Glomerular endothelial cell (primary cell): Measurements from ENCODE around the gene PADI1. TPM values are rescaled to one million over a fixed set of nuclear protein-coding genes. Genes with fewer than 3 reads are reported as not detected.

Experiments
- DNase-seq: peaks from one replicate; pipeline ENCODE4 v3.0.0-alpha.2; 2011; ENCODE audit warnings: low read depth, low spot score; ENCODE audit errors: extremely low read depth
- total RNA-seq: library from RNA; depleted of rRNA; stranded (reverse); fragments of >200 nt; gene quantifications from 2 replicates; pipeline ENCODE4 v1.2.3, GENCODE V29; 2015

The PADI1 gene
- total RNA-seq, 1 donor from 2014 or later = 0.18 TPM

DNA sequence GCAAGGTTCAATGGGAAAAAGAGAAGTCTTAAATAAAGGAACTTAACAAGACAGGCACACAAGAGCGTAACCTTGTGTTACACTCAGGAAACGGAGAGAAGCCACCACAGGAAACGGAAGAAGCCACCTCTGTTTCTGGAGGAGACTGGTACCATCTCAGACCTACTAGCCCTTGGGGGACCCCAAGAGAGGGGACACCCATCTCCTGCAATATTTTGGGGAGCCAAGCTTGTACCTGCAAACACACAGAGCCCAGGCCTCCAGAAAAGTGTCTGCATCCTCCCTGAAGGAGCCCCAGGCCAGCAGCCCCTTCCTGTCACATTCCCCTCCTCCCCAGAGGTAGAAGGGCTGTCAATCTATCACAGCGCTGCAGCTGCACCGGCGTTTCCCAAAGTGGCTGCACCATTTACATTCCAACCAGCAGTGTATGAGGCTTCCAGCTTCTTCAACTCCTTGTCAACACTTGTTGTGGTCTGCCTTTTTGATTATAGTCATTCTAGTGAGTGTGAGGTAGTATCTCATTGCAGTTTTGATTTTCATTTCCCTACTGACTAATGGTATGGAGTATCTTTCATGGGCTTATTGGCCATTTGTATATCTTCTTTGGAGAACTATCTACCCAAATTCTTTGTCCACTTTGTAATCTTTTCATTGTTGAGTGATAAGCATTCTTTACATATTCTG lies 23.0 kb upstream of the PADI1 start:
- DNase-seq = no peak

DNA sequence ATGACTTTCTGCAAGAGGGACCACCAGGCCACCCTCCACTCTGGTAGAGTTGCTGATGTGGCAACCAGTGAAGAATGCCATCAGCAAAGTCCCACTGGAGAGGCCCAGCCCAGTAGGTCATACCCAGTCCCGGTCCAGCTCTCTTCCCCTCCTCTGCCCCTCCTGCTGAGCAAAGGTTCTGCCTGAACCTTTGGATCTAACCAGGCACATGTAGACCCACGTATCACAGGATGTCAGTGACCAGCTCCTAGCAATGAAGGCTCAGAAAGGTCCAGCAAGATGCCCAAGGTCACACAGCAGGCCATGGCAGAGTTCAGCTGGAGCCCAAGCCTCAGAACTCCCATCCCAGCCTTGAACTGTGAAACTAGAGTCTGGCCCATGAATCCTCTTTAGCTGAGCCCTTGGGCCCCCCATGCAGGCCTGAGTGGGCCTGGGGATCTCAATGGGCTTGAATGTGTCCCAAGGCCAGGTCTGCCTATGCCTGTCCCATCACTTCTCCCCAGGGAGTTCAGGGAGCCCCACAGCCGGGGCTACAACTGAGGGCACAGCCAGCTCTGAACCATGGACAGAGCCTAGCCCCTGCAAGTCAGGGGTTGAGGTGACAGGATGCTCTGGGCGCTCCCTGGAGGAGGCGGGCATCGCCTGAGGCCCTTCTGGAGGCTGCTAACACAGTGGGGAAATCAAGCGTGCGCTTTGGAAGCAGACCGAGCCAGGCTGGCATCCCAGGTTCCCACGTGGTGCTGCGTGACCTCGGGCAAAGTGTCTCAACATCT lies 21.4 kb upstream of the PADI1 start:
- no peak for DNase-seq

DNA sequence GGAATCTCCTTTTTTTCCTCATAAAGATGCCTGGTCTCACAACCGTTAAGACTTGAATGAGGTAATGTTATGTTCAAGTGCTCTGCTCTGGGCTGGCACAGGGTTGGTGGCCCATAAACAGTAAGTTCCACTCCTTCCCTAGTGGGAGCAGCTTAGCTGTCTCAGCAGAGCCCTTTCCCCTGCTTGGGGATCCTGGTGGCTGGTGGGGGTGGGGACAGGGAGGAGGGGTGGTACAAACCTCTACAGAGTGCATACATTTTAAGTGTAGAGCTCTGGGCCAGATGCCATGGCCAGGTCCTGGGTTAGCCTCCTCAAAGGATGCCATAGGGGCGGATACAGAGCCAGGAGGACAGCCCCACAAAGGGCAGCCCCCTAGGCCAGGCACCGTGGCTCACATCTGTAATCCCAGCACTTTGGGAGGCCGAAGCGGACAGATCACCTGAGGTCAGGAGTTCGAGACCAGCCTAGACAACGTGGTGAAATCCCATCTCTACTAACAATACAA lies 20.7 kb upstream of the PADI1 start:
- no peak for DNase-seq

DNA sequence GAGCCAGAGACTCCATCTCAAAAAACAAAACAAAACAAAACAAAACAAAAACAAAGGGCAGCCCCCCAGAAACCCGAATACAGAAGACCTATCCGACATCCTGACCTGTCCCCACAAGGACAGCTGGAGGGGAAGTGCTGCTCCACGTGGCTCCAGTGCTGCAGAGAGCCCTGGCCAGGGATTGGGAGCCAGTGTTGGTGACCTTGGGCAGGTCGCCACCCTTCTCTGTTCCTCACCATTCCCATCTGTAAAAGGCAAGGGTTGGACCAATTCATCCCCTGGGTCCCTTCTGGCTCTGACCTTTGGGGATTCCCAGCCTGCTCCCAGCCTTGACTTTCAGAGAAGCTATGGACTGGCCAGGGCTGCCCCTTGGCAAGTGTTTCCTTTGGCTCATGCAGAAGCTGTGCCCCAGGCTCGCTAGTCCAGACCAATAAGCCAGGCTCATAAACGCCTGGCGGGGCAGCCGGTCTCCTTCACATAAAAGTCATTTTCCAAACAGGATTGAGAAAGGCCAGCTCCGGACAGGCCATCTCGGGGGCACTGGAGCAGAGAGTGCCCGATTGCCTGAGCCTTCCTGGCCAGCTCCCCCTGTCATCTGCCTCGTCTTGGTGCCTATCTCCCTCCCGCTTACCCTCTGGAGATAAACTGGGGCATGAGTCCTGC lies 20.0 kb upstream of the PADI1 start:
- DNase-seq = no peak

DNA sequence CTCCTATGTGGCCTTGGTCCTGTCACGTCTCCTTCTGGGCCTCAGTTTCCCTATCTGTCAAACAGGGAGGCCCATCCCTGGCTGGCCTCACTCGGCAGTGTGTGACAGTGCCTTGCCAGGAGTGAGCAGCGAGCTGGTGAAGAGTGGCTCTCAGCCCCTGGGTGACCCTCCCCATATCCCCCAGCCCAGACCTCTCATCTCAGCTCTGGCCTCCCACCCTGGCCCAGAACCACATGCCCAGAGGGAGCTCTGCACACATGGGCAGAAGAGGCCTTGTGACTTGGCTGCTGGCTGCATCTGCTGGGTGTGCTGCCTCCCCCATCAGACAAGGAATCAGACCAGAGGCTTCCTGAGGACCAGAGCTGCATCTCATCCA lies 19.5 kb upstream of the PADI1 start:
- no peak for DNase-seq

DNA sequence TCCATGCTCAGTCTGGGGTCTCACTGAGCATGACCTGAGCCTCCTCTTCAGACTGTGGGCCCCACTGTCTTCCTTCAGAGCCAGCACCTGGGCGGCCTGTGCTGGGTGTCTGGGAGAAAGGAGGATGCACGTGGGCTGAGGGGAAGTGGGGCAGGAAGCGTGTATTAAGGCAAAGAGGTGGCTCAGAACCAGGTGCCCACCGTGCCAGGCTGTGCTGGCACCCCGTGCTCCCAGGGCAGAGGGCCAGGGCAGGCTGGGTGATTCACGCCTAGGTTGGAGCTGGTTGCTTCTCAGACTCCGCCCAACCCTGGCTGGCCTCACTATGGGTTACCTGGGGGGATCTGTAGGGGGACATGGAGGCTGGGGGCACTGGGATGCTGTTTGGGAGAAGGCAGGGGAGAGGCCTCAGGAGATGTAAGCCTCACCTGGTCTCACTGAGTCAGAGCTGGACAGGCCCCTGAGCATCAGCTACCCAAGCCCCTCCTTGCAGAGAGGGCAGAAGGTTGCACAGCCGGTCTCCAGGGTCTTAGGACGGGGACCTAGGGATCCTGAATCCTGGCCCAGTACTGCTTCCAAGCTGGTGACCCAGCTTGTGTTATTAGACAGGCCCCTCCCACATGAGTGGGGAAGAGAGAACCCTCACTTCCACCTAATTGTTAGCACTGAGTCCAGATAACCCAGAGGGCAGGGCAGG lies 18.6 kb upstream of the PADI1 start:
- no peak for DNase-seq

DNA sequence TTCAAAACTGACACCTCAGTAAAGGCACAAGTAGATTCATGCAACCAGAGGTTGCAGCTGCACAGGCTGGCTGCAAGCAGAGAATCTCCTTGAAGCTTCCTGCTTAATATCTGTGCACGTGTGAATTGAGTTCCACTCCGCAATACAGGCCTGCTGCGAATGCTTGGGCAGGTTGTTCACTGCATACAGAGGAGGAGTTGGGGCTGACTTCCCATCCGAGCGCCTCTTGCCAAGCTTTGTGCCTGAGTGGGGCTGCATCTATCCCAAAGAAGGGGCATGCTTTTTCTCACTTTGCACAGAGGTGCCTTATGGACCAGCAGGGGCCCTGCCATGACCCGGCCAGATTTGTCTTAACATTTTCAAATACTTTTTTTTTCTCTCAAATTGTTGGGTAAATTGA lies 17.9 kb upstream of the PADI1 start:
- DNase-seq = no peak

DNA sequence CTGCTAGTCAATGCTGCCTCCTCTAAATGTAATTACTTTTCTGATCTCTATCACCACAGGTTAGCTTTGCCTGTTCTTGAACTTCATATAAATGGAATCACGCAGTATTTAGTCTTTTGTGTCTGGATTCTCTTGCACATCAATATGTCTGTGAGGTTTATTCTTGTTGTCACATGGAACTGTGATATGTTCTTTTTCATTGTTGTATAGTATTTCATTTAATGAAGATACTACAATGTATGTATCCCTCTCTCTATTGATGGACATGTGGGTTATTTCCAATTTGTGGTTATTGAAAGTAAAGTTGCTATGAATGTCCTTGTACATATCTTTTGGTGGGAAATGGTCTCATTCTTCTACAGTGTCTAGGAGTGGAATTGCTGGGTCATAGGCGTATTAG lies 16.7 kb upstream of the PADI1 start:
- no peak for DNase-seq

DNA sequence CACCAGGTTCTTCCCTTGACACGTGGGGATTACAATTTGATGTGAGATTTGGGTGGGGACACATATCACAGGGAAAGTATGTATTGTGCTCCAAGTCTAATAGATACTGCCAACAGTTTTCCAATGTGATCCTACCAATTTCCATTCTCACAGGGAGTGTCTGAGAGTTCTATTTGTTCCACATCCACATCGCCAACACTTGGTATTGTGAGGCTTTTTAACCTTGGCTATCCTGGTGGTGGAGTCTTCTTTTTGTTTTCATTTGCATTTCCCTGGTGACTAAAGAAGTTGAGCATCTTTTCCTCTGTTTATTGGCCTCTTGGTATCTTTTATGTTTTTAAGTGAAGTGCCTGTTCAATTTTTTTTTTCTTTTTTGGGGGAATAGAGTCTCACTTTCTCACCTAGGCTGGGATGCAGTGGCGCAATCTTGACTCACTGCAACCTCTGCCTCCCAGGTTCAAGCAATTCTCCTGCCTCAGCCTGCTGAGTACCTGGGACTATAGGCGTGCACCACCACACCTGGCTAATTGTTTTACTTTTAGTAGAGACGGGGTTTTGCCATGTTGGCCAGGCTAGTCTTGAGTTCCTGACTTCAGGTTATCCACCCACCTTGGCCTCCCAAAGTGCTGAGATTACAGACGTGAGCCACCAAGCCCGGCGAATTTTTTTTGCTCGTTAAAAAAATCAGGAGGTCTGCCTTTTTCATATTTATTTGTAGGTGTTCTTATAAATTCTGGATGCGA lies 15.9 kb upstream of the PADI1 start:
- no peak for DNase-seq

DNA sequence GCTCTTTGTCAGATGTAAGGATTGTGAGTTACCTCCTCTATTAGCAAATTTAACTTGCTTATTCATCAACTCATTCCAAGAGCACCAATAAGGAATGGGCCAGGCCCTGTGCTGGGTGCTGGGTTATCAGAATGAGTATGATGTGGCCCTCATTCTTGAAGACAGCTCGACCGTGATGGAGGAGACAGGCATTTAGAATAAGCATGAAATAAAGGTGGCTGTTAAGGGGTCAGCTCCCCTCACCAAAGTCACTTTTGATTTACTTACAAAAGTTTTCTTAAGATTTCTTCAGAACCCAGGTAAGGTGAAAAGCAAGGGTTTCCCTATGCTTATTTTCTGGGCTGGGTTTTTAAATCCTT lies 15.3 kb upstream of the PADI1 start:
- no peak for DNase-seq

DNA sequence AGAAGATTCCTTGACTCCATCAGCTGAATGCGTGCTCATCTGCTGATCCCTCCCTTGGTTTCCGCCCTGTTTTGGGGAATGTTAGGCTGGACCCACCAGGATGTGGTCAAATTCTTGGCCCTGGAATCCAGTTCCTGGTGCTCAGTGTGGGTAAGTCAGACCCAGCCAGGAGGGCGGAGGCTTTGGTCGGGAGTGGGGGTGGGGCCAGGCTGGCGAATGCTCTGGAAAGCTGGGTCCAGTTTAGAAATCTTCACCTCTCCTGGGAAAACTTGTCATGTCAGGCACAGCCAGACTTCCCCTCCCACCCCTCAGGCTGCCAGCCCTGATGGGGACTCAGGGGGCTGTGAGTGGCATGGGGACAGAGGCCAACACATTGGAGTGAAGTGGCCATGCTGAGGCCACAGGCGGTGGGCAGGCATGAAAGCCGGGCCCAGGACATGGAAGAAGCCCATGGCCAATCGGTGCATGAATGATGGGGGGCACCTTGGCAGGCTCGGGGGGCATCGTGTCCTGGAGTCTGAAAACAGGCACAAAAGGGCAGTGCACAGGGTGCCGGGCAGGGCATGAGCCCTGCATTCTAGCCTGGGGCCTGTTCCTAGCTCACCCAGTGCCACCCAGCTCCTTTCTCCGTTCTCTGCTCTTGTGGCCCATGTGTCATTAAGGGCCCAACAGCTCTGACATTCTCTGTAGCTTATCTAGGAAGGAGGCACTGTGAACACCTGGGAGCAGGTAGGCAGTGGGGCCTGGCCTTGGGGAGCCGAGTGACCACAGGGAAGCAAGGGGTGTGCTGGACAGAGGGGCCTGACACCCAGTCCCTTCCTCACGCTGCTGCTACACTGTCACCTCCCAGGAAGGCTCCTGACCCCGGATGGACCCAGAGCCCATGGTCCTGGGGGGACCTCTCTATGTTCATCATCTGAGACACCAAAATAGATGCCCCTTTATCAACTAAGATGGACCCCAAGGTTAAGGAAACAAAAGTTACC lies 14.6 kb upstream of the PADI1 start:
- no peak for DNase-seq

DNA sequence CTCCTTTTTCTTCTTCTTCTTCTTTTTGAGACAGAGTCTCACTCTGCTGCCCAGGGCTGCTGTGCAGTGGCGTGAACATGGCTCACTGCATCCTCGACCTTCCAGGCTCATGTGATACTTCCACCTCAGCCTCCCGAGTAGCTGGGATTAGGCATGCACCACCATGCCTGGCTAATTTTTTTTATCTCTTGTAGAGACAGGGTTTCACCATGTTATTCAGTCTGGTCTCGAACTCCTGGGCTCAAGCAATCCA lies 13.0 kb upstream of the PADI1 start:
- no peak for DNase-seq

DNA sequence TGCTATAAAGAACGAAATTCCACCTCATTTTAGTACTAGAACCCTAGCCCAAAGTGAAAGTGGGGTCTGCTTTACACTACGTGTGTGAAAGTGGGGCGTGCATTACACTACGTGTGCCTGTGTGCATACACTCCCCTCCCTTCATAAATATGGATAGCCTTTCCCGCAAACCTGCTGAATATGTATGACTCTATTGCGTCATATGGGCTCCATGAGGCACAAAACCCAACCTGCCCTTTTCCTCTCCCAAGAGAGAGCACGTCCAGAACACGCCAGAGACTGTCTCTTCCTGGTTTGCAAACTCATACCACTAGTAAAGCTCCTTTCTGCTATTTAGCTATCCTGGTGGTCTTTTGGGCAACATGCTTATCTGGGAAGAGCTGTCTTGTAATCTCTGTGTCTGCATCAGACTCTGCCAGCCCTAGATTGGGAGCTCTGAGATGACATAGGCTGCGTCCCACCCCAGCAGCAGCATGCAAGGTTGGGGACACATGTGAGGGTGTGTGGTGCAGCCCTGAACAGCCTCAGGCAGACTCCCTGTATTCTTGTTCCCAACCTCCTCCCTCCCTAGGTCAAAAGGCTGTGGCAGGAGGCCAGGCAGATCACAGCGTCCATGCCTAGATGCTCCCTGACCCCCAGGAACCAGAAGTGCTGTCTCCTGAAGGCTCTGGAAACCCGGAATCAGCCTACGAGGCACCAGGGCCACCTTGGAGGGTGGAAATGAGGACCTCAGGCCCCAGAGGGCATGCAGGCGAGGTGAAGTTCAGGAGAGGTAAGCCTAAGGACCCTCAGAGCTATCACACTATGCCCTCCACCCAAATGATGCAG lies 12.3 kb upstream of the PADI1 start:
- DNase-seq = no peak

DNA sequence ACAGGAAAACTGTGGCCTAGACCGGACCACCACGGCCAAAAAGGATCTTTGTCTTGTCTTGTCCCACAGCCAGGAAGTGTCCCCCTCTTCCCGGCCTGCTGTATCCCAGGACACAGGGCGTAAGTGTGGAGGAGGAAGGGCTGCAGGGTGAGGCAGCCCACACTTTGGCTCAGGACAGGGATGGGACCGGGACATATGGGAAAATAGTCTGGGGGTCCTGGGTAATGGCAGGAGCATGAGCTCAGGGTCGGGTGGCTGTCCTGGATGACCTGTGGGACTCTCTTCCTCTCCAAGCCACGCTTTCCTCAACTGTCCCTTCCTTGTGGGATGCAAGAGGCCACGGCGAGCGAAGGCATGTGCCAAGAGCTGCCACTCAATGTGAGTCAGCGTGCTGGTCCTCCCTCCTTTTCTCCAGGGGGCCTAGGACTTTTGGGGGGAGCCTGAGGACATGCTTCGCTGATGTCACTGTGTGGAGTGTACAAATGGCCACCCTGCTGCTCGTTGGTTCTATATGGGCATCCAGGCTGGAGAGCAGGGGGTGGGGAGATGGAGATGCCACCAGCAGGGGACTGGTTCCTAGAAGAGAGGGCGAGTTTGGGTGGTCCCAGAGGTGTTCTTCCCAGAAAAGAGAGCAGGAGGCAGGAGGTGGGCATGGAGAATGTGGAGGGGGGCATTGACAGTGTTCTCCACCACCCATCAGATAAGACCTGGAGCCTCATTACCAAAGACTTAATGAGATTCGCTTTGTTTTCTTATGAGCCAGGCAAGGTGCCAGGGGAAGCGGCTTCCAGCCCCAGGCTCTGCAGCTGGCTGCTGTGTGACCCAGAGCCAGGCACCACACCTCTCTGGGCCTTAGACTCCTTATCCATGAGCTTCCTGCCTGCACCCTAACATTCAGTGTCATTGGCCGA lies 11.5 kb upstream of the PADI1 start:
- DNase-seq = no peak

DNA sequence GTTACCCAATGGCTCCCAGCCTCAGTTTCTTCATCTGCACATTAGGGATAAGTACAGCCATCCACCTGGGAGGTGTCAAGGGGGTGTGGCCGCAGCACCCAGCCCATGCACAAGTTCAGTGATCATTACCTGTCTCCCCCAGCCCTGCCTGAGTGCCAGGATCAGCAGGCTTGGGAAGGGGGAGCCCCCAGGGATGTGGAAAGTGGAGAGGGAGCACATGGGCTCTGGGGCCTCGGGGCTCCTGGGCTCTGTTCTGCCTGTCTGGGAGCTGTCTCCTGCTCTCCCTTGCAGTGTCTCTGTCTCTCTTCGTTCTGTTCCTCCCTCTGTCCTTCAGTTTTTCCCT lies 10.8 kb upstream of the PADI1 start:
- DNase-seq = no peak

DNA sequence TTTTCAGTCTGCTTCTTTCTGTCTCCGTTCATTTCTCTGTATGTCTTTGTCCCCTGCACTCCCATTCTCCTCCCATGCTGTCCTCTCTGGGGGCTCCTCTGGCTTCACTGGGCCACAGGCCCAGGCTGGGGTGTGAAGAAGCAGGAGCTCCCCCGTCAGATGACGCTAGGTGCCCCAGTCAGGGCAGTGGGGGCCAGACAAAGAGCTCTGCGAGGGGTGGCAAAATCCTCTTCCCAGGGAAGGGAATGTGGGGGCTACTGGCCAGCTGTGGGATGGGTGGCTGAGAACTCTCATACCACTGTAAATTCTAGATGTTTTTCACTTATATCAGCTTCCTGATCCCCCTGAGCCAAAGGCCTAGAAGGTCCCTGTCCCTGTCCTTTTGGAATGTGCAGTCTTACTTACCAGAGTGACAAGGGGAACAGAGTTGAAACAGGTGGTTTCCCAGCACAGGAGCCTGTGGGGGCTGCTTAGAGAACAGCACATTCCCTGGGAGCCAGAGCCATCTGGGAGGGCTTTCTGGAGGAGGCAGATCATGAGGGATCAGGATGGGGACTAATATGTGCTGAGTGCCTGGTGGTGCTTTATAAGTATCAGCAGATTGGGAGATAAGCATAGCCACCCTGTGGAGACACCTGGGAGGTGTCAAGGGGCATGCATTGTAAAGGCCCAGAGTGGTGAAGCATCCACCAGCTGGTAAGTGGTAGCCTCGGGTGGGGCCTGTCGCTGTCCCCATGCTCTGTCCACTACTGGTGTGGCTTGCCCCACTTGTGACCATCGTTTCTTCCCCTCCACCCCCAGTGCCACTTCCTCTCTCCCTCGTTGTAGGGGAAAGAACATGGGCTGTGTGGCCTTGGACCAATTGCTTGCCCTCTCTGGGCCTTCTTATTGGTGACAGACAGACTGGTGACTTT lies 10.1 kb upstream of the PADI1 start:
- no peak for DNase-seq

DNA sequence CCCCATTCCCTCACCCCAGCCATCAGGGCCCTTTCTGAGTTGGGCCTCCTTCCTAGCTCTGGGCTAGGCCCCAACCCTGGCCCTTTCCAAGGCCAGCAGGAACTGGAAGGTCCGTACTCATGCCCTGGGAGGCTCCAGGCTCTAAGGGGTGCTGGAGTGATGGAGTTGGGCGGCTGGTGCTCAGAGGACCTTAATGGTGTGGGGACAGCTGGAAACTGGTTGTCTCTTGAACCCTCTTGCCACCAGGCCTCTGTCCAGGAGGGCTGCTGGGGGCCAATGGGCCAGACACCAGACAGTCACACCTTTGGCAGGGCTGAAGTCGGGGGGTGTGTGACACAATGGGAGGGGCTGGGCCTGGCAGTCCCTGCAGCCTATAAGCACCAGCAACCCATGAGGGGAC lies 9.2 kb upstream of the PADI1 start:
- DNase-seq = no peak
